GM19463 (cell line): Measurements from ENCODE around the gene DHRS3.

Experiments used
- ATAC-seq: cut with Tn5 transposase; IDR thresholded peaks from one replicate; pipeline ENCODE4 v1.9.1; 2021; ENCODE audit warnings: mild to moderate bottlenecking, moderate library complexity; ENCODE audit not compliant: unreplicated experiment

DHRS3 gene

DNA sequence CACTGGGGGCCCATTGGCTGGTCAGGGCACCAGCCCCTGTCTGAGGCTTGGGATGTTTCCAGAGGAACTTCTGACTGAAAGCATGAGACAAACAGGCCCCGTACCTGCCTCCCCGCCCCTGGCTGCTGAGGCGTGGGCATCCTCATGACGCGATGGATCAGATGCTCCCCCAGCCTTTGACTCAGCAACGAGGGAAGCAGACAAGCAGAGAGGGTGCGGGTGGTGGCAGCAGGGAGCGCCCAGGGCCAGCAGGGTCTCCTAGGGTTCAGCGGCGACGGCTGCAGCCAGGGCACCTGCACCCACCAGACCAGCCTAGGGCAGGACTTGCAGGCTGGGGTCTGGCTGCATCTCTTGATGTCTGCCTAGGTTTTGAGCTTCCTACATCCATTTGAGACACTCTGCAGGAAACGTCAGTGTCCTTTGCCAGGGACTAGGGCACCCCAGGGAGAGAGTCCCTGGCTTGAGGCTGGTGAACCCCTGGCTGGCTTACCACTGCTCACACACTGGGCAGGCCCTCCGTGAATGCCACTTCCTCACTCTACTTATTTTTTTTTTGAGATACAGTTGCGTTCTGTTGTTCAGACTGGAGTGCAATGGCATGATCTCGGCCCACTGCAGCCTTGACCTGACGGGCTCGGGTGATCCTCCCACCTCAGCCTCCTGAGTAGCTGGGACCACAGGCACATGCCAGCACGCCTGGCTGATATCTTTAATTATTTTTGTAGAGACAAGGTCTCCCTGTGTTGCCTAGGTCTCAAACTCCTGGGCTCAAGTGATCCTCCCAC is 63.3 kb downstream of the DHRS3 start:
- ATAC-seq: no peak

DNA sequence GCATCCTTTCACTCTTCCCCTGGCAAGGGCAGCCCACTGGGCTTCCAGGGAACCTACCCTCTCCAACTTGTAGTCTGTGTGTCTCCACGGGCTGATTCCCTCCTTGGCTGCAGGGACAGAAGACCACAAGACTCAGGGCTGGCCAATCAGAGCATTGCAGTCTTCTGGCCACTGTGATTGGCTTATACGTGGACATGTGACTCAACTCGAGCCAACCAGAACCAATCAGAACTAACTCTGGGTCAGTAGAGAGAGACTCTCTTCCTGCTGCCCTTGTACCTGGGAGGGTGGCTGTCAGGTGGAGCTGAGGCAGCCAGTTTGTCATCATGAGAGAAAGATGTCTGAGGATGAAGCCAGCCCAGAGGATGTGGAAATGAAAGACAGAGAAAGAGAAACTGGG is 64.0 kb downstream of the DHRS3 start:
- no peak for ATAC-seq

DNA sequence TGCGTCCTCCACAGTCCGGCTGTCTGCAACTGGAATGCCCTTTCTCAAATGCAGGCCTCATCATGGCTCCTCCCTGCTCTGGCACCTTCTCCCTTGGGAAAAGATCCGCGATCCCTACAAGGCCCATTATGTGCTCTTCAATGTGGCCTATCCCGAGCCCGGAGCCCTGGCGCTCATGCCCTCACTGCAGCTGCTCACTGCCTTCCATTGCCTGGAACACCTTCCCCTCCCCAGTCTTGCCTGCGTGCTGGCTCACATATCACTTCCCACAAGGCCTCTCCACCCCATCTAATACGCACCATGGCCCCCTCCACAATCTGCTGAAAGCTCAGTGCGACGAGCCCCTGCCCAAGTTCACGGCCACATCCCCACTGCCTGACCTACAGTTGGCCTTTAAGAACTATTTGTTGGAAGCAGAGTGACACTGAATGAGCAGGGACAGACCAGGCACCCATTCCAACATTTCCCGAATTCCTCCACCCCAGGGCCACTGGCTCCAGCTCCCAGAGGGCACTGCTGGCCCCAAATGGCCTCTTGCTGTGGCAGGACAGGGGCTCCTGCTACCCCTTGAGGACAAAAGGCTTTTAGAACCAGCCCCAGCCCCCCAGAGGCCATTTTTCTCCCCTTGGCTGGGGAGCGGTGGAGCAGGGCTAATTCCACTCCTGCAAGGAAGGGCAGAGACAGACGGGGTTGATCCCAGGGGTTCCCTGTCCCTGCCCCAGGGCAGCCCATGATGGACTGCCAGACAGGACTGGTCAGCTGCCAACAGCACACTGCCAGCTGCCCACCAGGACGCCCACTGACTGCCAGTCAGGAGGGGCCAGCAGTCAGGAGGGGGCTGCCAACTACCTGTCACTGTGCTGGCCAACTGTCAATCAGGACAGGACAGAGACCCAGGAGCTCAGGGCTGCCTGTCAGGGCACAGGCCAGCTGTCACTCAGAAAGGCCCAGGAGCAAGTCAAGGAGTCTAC is 64.8 kb downstream of the DHRS3 start:
- no peak for ATAC-seq

DNA sequence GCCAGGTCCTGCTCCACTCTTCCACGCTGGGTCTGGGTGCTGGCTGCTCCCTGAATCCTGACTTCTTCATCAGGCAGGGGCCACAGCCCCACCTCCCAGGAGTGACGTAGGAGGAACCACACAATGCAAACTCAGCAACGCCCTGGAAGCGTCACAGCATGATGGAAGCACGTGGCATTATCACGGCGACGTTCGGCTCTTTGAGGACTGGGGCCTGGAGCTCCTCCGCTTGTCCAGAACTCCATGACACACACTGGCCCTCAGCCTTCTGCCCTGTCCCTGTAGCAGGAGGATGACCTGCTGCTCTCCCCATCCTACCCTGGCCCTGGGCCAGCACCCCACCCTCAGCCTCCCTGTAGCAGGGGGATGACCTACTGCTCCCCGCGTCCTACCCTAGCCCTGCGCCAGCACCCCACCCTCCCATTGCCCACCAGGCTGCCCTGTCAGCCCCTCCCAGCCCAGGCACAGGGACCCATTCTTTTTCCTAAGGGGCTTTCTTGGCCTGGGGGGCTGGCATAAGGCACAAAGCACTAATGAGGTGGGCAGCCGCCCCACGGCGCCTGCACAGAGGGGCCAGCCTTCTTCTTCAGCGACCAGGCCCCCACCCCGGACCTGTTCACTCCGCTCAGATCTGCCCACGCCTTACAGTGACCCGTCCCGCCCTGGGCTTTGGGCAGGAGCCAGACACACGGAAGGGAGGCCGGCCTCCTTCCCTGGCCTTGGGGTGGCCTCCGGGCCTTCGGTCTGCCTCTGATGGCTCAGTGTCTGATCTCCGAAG is 65.7 kb downstream of the DHRS3 start:
- no peak for ATAC-seq

DNA sequence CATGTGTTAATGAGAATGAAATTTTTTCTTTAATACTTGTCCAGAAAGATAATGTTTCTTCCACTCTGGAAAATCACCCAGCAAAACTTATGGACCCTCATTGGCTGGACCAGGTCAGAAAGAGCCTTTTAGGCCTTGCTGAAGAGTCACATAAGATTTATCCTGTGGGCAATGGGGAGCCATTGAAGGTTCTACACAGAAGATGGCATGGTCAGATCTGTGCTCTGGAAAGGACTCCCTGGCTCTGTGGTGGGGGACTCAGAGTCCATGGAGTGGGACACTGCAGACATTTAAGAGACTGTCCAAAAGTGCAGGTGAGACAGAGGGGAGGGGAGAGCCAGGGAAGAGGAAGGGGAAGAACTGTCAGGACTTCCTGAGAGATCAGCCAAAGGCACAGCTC is 66.4 kb downstream of the DHRS3 start:
- ATAC-seq: no peak

DNA sequence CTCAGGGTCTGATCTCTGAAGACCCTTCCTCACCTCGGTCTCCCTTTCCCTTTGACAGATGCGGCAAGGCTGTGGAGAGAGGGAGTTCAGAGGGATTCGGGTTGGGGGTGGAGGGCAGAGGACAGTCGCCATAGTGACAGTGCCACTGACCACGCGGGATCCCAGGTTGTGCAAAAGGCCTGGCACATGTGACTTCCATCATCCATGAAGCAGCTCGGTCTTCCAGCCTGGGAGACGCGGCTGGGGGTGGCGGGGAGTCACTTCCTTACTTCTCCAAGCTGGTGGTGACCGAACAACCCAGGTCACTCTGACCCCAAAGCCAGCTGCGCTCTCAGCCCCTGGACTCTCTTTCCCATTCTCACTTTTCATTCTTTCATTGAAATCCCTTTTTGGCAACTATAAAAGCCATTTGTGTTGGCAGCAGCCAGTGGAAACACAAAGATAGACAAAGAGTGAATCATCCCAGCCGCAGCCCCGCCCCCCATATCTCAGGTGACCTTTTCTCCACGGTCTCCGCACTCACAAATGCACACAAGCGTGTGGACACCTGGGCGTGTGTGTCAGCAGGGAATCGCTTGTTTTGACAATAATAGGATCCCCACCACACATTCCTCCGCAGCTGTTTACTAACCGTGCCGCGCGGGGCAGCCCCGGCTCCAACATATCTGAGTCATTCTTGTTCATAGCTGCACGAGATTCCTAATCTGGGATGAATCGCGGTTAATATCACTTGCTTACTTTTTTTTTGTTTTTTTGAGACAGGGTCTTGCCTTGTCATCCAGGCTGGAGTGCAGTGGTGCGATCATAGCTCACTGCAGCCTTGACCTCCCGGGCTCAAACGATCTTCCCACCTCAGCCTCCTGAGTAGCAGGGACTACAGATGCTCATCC is 68.3 kb downstream of the DHRS3 start:
- no peak for ATAC-seq

DNA sequence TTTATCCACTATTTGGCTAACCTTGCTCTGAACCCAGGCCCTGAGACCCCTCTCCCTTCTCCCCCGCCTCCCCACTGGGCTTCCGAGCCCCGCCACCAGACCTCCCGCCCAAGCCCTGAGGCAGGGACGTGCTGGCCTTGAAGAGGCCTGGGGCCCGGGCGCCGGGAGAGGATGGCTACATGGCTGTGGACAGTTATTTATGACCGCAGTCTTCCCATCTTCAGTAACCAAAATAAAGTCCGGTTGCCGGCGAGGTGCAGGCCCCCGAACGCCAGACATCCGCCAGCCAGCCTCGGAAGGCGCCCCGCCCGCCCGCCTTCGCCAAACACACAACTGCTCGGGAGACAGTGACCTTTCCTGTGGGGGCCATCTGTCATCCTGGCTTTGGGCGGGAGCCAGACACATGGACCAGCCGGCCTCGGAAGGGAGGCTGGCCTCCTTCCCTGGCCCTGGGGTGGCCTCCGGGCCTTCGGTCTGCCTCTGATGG is 69.0 kb downstream of the DHRS3 start:
- ATAC-seq: no peak

DNA sequence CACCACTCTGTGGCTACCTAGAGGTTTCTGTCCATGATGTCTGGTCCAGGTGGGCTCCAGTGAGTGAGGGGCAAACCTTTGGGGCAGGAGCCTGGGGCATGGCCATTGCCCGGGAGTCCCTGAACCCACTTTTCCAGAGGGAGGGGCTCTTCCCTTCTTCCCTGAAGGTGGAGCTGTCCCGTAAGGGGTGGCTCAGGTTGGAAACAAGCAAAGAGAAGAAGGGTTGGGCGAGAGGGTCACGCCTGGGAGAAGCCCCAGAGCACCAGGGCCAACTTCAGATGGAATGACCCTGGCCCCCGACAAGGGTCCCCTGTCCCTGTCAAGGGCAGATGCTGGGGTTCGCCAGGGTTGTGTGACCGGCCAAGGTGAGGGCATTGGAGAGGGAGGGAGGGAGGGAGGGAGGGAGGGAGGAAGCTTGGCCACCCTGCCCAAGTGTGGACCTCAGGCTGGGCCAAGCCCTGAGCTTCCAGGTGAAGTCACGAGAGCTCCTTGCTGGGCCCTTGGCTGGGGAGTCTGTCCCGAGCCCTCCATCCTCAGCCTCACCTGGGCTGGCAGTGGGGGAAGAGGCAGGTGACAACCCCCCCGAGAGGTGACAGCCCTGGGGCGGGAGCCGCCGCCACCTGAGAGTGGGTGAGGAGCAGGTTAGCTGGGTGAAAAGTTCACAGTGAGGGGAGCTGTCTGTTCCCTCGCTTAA is 69.6 kb downstream of the DHRS3 start:
- no peak for ATAC-seq

DNA sequence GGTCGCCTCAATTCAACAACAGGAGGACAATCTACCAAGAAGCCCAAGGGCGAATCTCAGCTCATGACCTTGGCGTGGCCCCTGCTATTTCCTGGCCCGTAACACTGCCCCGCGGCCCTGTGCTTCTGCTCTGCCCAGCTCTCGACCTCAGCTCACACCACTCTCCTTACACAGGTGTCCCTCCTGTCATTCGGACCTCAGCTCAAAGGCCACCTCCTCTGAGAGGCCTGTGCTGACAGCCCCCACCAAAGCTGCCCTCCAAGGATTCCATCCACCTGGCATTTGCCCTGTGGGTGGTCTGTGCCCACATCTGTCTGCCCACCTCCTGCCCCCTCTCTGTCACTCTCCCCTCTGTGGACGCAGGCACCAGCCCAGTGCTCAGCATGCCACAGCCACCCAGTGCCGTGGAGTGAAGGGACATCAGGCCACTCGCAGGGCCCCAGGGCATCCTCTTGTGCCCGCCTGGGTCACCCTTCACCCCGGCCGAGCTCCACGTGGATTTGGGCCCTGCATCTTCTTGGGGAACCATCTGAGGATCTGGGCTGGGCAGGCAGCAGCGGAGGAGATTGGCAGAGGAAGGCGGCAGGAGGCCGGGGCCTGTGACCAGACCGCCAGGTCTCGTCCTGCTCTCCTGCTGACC is 70.3 kb downstream of the DHRS3 start:
- ATAC-seq: no peak

DNA sequence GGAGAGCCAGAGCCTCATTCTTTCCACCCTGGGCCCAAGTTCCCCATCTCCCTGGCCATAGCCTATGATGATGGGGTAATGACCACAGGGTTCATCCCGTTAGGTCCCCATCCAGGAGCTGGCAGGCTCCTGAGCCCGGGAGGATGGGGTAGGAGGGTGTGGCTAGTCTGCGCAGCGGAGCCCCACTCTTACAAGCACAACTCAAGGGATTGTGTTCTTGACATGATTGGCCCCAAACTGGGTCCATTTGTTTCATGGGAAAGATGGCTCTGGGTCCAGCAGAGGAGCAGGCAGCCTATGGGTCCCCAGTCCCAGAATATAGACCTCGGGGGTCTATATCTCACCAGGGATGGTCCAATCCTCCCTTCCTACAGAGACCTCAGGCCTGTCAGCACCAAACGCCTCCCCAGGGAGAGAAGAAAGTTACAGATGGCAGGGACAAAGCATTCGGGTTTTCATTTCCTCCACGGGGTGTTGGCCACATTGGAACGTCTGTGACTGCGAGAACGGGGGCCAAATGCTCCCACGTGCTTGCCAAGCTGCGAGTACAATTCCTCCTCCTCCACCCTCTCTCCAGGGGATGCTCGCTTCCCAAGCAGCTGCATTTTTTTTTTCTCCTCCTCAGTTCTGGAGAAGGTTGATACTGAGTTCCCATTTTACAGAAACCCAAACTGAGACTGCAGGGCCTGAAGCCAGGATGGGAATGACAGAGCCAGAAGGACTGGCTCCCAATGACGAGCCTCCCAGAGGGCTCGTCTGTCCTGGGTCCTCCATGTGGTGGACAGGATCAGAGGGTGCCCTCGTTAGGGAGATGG is 71.0 kb downstream of the DHRS3 start:
- no peak for ATAC-seq

DNA sequence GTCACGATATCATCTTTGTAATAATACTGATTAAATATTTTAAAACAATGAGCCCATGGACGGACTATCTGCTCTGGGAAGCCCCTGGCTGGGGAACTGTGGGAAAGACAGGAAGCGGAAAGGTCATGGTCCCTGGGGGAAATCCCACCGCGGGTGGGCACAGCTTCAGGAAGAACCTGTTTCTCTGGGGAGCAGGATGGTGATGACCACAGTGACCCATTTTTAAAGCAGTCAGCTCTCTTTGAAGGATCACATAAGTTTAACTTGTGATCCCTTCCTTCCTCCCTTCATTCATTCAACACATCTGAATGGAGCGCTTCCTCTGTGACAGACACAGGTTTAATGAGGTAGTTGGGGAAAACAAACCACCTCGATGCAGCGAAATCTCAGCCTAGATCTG is 73.0 kb downstream of the DHRS3 start:
- no peak for ATAC-seq

DNA sequence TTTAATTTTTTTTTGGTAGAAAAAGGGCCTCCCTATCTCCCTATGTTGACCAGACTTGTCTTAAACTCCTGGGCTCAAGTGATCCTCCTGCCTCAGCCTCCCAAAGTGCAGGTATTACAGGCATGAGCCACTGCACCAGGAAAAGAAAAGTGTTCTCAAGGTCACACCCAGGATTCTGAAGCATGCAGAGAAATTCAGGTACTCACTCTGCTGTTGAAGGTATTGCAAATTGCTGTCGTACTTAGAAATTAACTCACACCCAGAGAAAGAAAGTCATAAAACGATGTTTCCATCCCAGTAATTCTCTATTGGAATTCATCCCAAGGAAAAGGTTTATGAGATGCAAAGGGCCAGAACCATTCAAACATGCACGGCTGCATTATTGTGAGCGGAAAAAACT is 73.7 kb downstream of the DHRS3 start:
- no peak for ATAC-seq

DNA sequence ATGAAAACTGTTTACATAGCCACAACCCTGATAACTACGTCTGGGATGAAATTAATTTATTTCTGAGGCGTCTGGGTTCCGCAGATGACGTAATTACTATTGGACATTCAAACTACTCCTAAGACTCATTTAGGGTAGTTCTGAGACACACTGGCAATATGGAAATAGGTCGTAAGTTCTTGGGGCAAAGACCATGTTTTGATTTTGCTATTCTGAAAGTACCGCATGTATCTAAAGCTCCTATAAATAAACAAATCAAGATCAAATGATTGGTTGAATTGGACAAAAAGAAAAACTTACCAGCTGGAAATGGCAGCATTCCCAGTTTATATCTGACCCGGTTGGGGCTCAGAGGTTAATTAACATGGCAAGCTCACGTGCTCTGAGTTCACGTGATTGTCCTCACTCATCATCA is 74.3 kb downstream of the DHRS3 start:
- no peak for ATAC-seq

DNA sequence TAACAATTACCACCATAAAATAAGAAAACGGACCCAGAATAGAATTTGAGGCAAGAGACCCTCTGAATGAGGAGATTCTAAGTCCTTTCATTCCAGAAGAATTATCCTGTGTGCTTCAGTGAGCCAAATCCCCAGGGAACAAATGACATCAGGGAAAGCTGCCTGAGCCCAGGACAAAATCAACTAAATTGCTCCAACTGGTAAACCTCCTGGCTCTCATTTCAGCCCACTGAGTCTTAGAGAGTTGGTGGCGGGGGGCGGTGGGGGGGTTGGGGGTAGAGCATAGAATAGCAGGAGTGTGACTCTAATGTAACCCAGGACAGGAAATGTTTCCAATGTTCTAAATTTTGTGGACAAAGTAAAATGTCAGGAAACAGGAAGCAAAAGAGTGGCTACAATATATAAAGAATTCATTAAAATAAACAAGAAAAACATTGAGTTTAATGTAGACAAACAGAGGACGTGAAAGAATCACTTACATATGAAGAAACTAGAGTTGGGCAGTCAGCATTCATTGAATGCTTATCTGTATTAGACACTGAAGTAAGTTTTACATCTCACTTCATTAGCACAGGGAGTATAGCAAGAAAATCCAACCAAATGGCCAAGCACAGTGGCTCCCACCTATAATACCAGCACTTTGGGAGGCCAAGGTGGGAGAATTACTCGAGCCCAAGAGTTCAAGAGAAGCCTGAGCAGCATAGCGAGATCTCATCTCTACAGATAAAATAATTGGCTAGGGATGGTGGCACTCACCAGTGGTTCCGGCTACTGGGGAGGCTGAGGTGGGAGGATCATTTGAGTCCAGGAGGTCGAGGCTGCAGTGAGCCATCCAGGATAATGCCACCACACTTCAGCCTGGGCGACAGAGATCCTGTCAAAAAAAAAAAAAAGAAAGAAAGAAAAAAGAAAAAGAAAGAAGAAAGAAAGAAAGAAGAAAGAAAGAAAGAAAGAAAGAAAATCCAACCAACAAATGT is 75.1 kb downstream of the DHRS3 start:
- no peak for ATAC-seq

DNA sequence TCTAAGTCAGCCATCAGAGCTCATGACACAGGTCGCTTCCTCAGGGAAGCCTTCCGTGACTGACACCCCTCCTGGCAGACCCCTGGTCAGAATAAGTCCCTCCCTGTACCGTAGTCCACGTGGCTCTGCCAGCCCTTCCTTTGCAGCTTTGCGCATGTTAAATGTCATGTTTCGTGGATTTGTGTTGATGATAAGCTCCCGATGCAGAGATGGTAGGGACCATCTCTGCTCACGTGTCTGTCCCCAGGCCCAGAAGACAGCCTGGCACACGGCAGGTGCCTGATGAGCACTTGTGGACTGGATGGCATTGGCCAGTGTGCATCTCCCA is 75.9 kb downstream of the DHRS3 start:
- ATAC-seq: no peak

DNA sequence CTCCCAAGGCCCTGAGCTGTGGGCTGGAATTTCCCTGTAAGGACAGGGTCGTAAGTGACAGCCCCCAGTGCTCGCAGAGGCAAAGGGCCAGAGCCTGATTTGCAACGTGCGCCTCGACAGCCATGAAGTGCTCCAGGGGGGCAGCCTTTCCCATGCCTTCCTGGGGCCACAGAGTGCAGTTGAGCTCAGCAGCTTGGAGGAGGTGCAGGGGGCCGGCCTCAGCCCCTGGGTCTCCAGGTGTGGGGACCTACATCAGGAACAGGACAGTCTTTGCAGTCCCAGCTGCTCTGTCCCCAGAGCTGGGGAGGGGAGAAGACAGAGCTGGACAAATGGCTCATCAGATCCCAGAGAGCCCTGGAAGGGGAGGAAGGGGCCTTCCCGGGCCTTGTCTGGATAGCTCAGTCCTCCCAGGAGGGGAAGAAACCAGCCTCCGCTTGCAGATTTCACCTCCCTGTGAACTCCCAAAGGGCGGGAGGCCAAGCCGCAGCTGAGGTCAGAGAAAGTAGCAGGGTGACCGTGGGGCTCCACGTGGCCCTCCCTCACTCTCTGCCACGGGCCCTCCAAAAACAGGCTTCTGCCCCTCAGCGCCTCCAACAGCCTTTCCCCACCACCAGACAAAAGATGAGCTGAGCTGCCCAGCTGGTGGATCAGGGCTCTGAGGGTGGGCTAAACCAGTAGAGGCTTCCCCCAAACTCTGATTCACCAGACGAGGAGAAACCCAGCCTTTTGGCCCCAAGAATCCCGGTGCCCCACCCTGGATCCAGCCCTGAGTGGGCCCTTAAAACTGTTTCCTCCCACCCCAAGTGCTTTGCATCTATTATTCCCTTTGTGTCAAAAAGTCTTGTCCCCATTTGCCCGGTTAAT is 76.5 kb downstream of the DHRS3 start:
- ATAC-seq: no peak
